ENCODE measurements around the gene GSTM5.

Gene GSTM5

DNA sequence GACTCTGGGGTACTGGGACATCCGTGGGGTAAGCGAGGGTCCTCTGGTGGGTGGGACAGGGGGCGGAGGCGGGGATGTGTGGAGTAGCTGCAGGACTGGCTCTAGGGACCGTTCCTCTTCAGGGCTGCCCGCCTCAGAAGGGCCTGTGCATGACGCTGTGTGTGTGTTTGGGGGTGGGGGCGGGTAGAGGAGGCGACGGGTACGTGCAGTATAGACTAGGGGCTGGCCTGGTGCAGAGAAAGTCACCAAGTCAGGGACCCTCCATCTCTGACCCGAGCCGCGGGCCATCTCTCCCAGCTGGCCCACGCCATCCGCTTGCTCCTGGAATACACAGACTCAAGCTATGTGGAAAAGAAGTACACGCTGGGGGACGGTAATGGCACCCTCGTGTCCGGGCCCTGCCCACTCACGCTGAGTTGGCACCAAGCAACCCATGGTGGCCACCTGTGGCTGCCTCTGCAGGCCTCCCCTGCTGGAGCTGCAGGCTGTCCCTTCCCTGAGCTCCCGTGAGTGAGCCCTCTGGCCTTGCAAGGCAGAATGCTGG, 342 bp downstream of the GSTM5 start:
- H2BK12ac ChIP-seq (ENCODE audit: low read length): no peak overlapping the region
- H4K8ac ChIP-seq (ENCODE audit: low read depth, low read length): no peak overlapping the region
- H4K91ac ChIP-seq (ENCODE audit: low read depth, low read length, poor library complexity): no peak overlapping the region
- no peak overlapping the region for H2BK5ac ChIP-seq (ENCODE audit: low read length)
- H3K4ac ChIP-seq (ENCODE audit: low read length): no peak overlapping the region
- H3K4me2 ChIP-seq (ENCODE audit: insufficient read depth, low read length, poor library complexity, severe bottlenecking): no peak overlapping the region
- no peaks in the 10 kb centered on the region for H3K36me3 ChIP-seq (replicated peaks in 1 of 2; ENCODE audit: control insufficient read depth in 2 of 2, insufficient read depth in 2 of 2, low read length in 2 of 2)
- no peaks in the 10 kb centered on the region for H3K9me3 ChIP-seq (replicated peaks in 1 of 2; ENCODE audit: control insufficient read depth in 2 of 2, insufficient read depth in 1 of 2, low read depth in 1 of 2, low read length in 2 of 2)
- no peak overlapping the region for H3K18ac ChIP-seq (ENCODE audit: low read length)
- H2AFZ ChIP-seq (ENCODE audit: low read length): no peak overlapping the region
- no peaks in the 10 kb centered on the region for H3K79me1 ChIP-seq (ENCODE audit: low read depth, low read length)
- no peak overlapping the region for H3K4me3 ChIP-seq (ENCODE audit: low read length in 2 of 2)
- no peak overlapping the region for H3K27ac ChIP-seq (replicated peaks; ENCODE audit: low read length)
- H3K14ac ChIP-seq (ENCODE audit: low read length): no peak overlapping the region
- H3K27me3 ChIP-seq (ENCODE audit: control insufficient read depth in 3 of 3, insufficient read depth in 3 of 3, low read depth in 1 of 3, low read length in 3 of 3): peaks cover 0 to 14% (median 0%) of the 10 kb centered on the region in 3 experiments
- H3K23ac ChIP-seq (ENCODE audit: low read depth, low read length, poor library complexity): peak overlapping the region; percentile 55
- no CpG with 5 or more reads among the region's 22 CpGs for WGBS, 2 donors (ENCODE audit: extremely low coverage in 2 of 2, insufficient read length in 2 of 2, insufficient replicate concordance in 1 of 2)
- no peak for DNase-seq (ENCODE audit: low spot score)
- no peak overlapping the region for H2BK120ac ChIP-seq (ENCODE audit: low read depth, low read length)
- H2BK15ac ChIP-seq (ENCODE audit: low read length): no peak overlapping the region
- no peaks in the 10 kb centered on the region for H3K4me1 ChIP-seq (ENCODE audit: control insufficient read depth in 2 of 2, insufficient read depth in 1 of 2, low read depth in 1 of 2, low read length in 2 of 2)
- no peak overlapping the region for H3K9ac ChIP-seq (ENCODE audit: low read depth, low read length, poor library complexity)
- no peak overlapping the region for H2AK5ac ChIP-seq (ENCODE audit: low read depth, low read length)

DNA sequence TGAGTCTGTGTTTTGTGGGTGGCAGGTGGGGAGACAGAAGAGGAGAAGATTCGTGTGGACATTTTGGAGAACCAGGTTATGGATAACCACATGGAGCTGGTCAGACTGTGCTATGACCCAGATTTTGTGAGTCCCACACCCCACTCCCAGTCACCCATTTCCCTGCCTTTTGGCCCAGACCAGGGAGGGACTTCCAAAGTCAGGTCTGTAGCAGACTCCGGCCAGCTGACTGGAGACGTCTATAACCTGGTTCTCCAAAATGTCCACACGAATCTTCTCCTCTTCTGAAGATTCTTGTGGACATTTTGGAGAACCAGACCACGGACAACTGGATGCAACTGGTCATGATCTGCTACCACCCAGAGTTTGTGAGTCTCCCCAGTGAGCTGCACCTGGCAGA, 1.6 kb downstream of the GSTM5 start:
- Histone ChIP-seq H2AFZ (ENCODE audit: low read length) (no peak overlapping the region), H3K9ac (ENCODE audit: low read depth, low read length, poor library complexity) (no peak overlapping the region), H3K27me3 (ENCODE audit: control insufficient read depth in 3 of 3, insufficient read depth in 3 of 3, low read depth in 1 of 3, low read length in 3 of 3) (peaks cover 0 to 14% (median 0%) of the 10 kb centered on the region in 3 experiments), H2BK15ac (ENCODE audit: low read length) (no peak overlapping the region), H3K14ac (ENCODE audit: low read length) (no peak overlapping the region), H3K9me3 (replicated peaks in 1 of 2; ENCODE audit: control insufficient read depth in 2 of 2, insufficient read depth in 1 of 2, low read depth in 1 of 2, low read length in 2 of 2) (no peaks in the 10 kb centered on the region), H2BK120ac (ENCODE audit: low read depth, low read length) (no peak overlapping the region), H3K27ac (replicated peaks; ENCODE audit: low read length) (no peak overlapping the region), H3K18ac (ENCODE audit: low read length) (no peak overlapping the region), H3K4me2 (ENCODE audit: insufficient read depth, low read length, poor library complexity, severe bottlenecking) (no peak overlapping the region), H3K79me1 (ENCODE audit: low read depth, low read length) (no peaks in the 10 kb centered on the region), H3K4me3 (ENCODE audit: low read length in 2 of 2) (no peak overlapping the region), H3K23ac (ENCODE audit: low read depth, low read length, poor library complexity) (no peak overlapping the region), H4K8ac (ENCODE audit: low read depth, low read length) (no peak overlapping the region), H2BK12ac (ENCODE audit: low read length) (no peak overlapping the region), H3K4me1 (ENCODE audit: control insufficient read depth in 2 of 2, insufficient read depth in 1 of 2, low read depth in 1 of 2, low read length in 2 of 2) (no peaks in the 10 kb centered on the region), H4K91ac (ENCODE audit: low read depth, low read length, poor library complexity) (no peak overlapping the region), H3K36me3 (replicated peaks in 1 of 2; ENCODE audit: control insufficient read depth in 2 of 2, insufficient read depth in 2 of 2, low read length in 2 of 2) (no peaks in the 10 kb centered on the region), H3K4ac (ENCODE audit: low read length) (no peak overlapping the region), H2AK5ac (ENCODE audit: low read depth, low read length) (no peak overlapping the region), H2BK5ac (ENCODE audit: low read length) (no peak overlapping the region)
- DNase-seq (ENCODE audit: low spot score): no peak
- no CpG with 5 or more reads among the region's 5 CpGs for WGBS, 2 donors (ENCODE audit: extremely low coverage in 2 of 2, insufficient read length in 2 of 2, insufficient replicate concordance in 1 of 2)

DNA sequence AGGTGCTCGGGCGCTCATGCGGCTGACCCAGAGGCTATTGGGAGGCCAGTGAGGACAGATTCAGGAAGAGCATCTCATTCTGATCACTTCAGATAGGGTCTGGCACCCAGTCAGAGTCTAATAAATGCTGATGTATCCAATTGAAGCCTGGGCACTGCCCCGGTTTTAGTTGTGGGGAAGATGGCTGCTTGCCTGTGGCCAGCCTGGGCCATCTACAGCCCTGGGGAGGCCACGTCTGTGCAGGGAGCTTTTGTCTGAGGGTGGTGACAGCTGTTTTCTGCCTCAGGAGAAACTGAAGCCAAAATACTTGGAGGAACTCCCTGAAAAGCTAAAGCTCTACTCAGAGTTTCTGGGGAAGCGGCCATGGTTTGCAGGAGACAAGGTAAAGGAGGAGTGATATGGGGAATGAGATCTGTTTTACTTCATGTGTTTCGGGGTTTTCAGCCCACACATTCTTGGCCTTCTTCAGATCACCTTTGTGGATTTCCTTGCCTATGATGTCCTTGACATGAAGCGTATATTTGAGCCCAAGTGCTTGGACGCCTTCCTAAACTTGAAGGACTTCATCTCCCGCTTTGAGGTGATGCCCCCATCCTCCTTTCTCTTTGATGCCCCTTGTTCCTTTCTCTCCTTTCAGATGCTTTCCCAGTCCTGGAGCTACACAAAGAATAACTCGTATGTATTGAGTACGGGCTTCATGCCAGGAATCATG, 2.8 kb downstream of the GSTM5 start:
- Histone ChIP-seq H3K4ac (ENCODE audit: low read length) (no peak overlapping the region), H2BK120ac (ENCODE audit: low read depth, low read length) (no peak overlapping the region), H3K79me1 (ENCODE audit: low read depth, low read length) (no peaks in the 10 kb centered on the region), H2BK5ac (ENCODE audit: low read length) (no peak overlapping the region), H2AK5ac (ENCODE audit: low read depth, low read length) (no peak overlapping the region), H4K8ac (ENCODE audit: low read depth, low read length) (no peak overlapping the region), H4K91ac (ENCODE audit: low read depth, low read length, poor library complexity) (no peak overlapping the region), H3K9ac (ENCODE audit: low read depth, low read length, poor library complexity) (no peak overlapping the region), H2AFZ (ENCODE audit: low read length) (no peak overlapping the region), H2BK12ac (ENCODE audit: low read length) (no peak overlapping the region), H2BK15ac (ENCODE audit: low read length) (no peak overlapping the region), H3K14ac (ENCODE audit: low read length) (no peak overlapping the region), H3K9me3 (replicated peaks in 1 of 2; ENCODE audit: control insufficient read depth in 2 of 2, insufficient read depth in 1 of 2, low read depth in 1 of 2, low read length in 2 of 2) (no peaks in the 10 kb centered on the region), H3K18ac (ENCODE audit: low read length) (no peak overlapping the region), H3K4me1 (ENCODE audit: control insufficient read depth in 2 of 2, insufficient read depth in 1 of 2, low read depth in 1 of 2, low read length in 2 of 2) (no peaks in the 10 kb centered on the region), H3K4me3 (ENCODE audit: low read length in 2 of 2) (no peak overlapping the region), H3K23ac (ENCODE audit: low read depth, low read length, poor library complexity) (no peak overlapping the region), H3K4me2 (ENCODE audit: insufficient read depth, low read length, poor library complexity, severe bottlenecking) (no peak overlapping the region), H3K27ac (replicated peaks; ENCODE audit: low read length) (no peak overlapping the region), H3K36me3 (replicated peaks in 1 of 2; ENCODE audit: control insufficient read depth in 2 of 2, insufficient read depth in 2 of 2, low read length in 2 of 2) (no peaks in the 10 kb centered on the region), H3K27me3 (ENCODE audit: control insufficient read depth in 3 of 3, insufficient read depth in 3 of 3, low read depth in 1 of 3, low read length in 3 of 3) (peaks cover 0 to 14% (median 0%) of the 10 kb centered on the region in 3 experiments)
- DNase-seq (ENCODE audit: low spot score): no peak
- WGBS, 2 donors (ENCODE audit: extremely low coverage in 2 of 2, insufficient read length in 2 of 2, insufficient replicate concordance in 1 of 2): no CpG with 5 or more reads among the region's 12 CpGs

DNA sequence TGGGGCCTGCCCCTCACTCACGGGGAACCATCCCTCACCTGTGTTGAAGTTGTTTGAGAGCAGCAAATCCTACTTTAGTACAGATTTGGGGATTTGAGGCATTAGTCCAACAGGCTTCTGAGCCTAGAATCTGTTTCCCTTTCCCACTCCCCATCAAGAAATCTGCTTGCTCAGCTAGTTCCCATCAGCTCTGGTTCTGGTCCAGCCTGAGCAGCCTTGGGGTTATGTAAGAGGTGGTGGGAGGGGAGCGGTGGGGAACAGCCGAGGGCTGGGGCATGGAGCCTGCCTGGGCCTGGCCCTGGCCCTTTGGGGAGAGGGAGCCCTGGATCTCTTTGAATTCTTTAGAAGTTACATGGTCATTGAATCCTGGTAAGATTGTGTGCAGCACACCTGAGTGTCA, 4.1 kb downstream of the GSTM5 start:
- H4K8ac ChIP-seq (ENCODE audit: low read depth, low read length): no peak overlapping the region
- H3K9ac ChIP-seq (ENCODE audit: low read depth, low read length, poor library complexity): no peak overlapping the region
- H2BK120ac ChIP-seq (ENCODE audit: low read depth, low read length): no peak overlapping the region
- no peak overlapping the region for H3K23ac ChIP-seq (ENCODE audit: low read depth, low read length, poor library complexity)
- no peak overlapping the region for H4K91ac ChIP-seq (ENCODE audit: low read depth, low read length, poor library complexity)
- no peak overlapping the region for H2AFZ ChIP-seq (ENCODE audit: low read length)
- no peak overlapping the region for H3K4ac ChIP-seq (ENCODE audit: low read length)
- H2BK15ac ChIP-seq (ENCODE audit: low read length): no peak overlapping the region
- H2BK5ac ChIP-seq (ENCODE audit: low read length): no peak overlapping the region
- H3K18ac ChIP-seq (ENCODE audit: low read length): no peak overlapping the region
- H3K27me3 ChIP-seq (ENCODE audit: control insufficient read depth in 3 of 3, insufficient read depth in 3 of 3, low read depth in 1 of 3, low read length in 3 of 3): peaks cover 0 to 14% (median 0%) of the 10 kb centered on the region in 3 experiments
- DNase-seq (ENCODE audit: low spot score): no peak
- no peaks in the 10 kb centered on the region for H3K36me3 ChIP-seq (replicated peaks in 1 of 2; ENCODE audit: control insufficient read depth in 2 of 2, insufficient read depth in 2 of 2, low read length in 2 of 2)
- no peak overlapping the region for H3K27ac ChIP-seq (replicated peaks; ENCODE audit: low read length)
- H3K4me1 ChIP-seq (ENCODE audit: control insufficient read depth in 2 of 2, insufficient read depth in 1 of 2, low read depth in 1 of 2, low read length in 2 of 2): no peaks in the 10 kb centered on the region
- no peaks in the 10 kb centered on the region for H3K9me3 ChIP-seq (replicated peaks in 1 of 2; ENCODE audit: control insufficient read depth in 2 of 2, insufficient read depth in 1 of 2, low read depth in 1 of 2, low read length in 2 of 2)
- H3K79me1 ChIP-seq (ENCODE audit: low read depth, low read length): no peaks in the 10 kb centered on the region
- no peak overlapping the region for H3K4me2 ChIP-seq (ENCODE audit: insufficient read depth, low read length, poor library complexity, severe bottlenecking)
- H2BK12ac ChIP-seq (ENCODE audit: low read length): no peak overlapping the region
- H3K14ac ChIP-seq (ENCODE audit: low read length): no peak overlapping the region
- no peak overlapping the region for H2AK5ac ChIP-seq (ENCODE audit: low read depth, low read length)
- no CpG with 5 or more reads among the region's 3 CpGs for WGBS, 2 donors (ENCODE audit: extremely low coverage in 2 of 2, insufficient read length in 2 of 2, insufficient replicate concordance in 1 of 2)
- H3K4me3 ChIP-seq (ENCODE audit: low read length in 2 of 2): no peak overlapping the region

Measured in neuronal stem cell (in vitro differentiated cells).